NCI-H2029 treated with DMSO at 0.1 percent for 48 hours (cell line): ENCODE data around the gene RAB11FIP2.

Source experiments
- DNase-seq: peaks from one replicate; lab custom pipeline; 2025; lab: John Stamatoyannopoulos, UW

The RAB11FIP2 gene

GRCh38 chr10:118033905-118034304 is 12.8 kb downstream of the RAB11FIP2 start:
- no peak for DNase-seq

- DNase-seq, result no peak
These were observed 14.2 kb downstream of the RAB11FIP2 start for GRCh38 chr10:118032564-118032963.

GRCh38 chr10:118031351-118032075 is 15.2 kb downstream of the RAB11FIP2 start:
- DNase-seq, result no peak

- DNase-seq, result no peak
These were observed 18.1 kb downstream of the RAB11FIP2 start for GRCh38 chr10:118028619-118029018.

DNA sequence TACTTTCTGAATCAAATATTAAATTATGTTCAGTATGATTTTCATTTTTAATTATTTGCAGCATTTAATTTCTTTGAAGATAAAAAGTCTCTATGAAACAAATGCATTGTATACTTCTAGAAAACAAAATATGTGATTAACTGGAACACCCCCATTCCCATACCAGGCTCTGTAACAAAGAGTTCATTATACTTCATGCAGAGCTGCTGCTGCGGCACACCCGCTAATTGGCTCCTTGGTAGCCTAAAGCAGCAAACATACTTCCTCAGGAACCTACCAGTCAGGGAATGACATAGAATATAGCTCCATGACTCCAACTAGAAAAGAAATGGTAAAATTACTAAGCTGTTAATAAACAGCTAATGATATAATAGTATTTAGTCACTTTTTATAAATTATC is 19.3 kb downstream of the RAB11FIP2 start:
- DNase-seq, result no peak

GRCh38 chr10:118026936-118027335 is 19.8 kb downstream of the RAB11FIP2 start:
- no peak for DNase-seq

DNA sequence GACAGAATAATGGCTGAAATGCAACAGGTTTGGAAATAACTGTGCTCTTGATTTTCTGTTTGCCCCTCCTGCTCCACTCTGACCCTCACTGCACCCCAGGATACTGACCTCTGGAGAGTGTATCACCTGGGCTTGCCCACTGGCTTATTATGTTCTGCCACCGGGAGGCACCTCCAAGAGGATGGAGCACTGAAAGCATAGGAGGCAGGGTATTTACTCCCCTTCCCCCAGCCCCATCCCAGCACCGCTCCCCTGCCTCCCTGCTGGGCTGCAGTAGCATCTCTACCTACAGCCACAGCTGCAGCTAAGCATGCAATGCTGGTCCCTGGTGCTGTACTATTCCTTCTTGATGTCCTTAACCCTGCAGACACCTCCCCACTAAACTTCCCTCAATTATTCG is 26.4 kb downstream of the RAB11FIP2 start:
- no peak for DNase-seq

- no peak for DNase-seq
These were observed 28.9 kb downstream of the RAB11FIP2 start for GRCh38 chr10:118017850-118018249.

GRCh38 chr10:118017071-118017740 is 29.5 kb downstream of the RAB11FIP2 start:
- no peak for DNase-seq

- no peak for DNase-seq
These were observed 33.7 kb downstream of the RAB11FIP2 start for GRCh38 chr10:118012952-118013525.

DNA sequence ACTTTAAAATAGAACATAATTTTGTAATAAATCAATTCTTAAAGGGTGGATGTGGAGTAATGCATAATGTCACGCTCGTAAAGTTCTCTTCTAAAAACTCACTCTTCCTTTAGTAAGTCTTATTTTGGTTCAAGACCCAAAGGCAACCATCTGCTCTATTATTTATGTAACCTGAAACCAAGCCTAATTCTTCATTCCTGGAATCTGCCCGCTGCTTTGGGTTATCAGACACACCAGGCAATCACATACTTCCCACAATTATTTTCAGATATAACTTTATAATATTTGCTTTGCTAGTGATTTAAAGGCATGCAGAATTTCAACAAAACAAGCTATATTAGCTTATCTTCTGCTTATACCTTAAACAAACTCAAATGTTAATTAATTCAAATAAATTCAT is 39.0 kb downstream of the RAB11FIP2 start:
- no peak for DNase-seq

DNA sequence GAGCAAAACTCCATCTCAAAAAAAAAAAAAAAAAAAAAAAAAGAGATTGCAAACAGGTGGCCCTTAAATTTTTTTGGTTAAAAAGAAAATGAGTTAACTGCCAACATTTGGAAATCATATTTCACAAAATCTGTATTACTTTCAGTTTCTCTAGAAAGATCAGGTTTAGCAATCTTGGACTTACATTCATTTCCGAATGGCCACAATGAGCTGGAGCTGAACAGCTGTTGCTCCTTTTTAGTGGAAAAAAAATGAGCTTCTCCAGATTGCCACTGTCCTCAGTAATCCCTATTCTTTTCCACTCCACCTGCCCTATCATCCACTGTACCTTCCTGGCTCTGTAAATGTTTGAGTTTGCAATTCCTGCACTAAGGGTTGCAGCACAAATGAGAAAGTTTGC is 43.6 kb downstream of the RAB11FIP2 start:
- no peak for DNase-seq

DNA sequence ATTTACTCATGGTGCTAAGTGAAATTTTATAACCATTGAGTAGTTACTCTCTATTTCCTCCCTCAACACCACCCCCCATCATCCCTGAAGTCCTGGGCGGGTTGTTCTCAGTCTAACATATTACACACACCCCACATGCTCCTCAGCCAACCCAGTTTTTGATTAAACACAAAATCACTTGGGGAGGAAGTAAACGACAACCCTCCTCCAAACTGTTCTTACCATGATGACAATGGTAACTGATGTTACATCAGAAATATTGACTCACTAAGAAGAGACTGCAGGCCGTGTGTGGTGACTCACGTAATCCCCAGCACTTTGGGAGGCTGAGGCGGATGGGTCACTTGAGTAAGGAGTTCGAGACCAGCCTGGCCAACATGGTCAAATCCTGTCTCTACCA is 44.2 kb downstream of the RAB11FIP2 start:
- DNase-seq, result no peak

DNA sequence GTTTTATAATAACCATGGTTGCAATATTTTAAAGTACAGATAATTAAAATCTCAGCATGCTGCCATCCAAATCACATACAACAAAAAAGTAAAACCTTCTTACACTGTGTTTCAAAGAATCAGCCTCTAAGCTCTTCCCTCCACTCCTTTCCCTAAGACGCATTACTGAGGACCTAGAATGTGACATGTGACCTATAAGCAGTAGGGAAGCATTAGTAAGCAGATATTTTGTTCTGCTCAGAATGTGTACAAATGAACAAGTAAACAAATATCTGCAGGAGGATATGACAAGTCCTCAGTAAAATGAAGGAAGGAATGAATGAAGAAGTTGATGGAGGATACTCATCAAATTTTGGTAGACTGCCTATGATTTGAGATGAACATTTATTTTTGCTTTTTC is 49.1 kb downstream of the RAB11FIP2 start:
- DNase-seq, result no peak

- DNase-seq, result no peak
These were observed 50.0 kb downstream of the RAB11FIP2 start for GRCh38 chr10:117996709-117997108.

GRCh38 chr10:117994771-117995170 is 52.0 kb downstream of the RAB11FIP2 start:
- no peak for DNase-seq

DNA sequence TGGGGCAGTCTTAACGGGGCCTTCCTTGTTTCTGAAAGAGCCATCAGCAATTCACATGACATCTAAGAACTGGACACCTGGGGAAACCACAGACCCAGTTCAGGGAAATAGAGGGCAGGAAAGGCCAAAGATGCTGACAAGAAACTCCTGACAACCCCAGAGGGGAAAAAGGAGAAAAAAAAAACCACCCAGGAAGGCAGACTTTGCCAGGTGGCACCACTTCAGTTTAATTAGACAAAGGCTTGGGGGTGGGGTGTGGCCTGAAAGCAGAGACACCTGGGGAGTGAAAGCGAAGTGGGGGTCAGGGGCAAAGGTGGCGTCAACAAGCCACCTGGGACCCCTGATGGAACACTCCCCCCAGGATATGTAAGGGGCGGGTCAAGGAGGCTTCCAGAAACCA is 53.6 kb downstream of the RAB11FIP2 start:
- DNase-seq, result no peak

- no peak for DNase-seq
These were observed 55.0 kb downstream of the RAB11FIP2 start for GRCh38 chr10:117991701-117992100.

DNA sequence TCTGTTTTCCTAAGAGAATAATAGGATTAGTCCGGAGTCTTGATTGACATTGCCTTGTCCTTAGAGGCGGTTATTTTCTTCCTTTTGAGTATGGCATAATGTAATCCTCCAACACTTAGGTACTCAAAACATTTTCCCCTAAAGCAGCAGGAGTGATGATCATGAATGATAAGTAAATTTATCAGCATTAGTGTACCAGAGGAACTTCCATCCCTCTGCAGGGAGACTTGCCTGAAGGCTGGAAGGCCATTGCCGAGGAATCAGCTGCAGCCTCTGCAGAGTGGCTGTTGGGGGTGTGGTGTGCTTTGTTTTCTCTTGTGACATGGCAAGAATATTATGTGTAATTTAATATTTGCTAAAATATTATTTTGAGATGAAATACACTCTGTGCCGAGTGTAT is 56.8 kb downstream of the RAB11FIP2 start:
- no peak for DNase-seq

GRCh38 chr10:117988814-117989213 is 57.9 kb downstream of the RAB11FIP2 start:
- no peak for DNase-seq

DNA sequence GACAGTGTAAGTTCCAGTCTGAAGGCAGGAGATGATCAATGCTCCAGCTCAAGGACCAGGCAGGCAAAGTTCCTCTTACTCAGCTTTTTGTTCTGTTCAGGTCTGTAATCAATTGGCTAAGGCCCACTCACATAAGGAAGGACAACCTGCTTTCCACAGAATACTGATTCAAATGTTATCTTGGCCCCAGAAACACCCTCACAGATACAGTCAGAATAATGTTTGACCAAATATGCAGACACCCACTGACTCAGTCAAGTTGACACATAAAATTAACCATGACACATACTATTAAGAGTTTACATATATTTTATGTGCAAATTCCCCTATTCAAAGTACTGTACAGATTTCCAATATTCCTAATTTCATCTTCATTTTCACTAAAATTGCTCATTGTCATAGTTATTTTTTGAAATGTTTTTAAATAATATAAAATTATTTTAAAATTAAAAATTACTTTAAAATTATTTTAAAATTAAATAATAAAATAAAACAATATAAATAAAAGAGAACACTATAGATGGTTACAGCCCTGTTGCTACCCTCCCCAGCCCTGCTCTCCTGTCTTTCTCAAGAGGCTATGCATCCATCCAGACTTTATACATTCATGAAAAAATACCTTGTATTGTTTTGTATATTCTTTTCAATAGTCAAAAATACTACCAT is 59.4 kb downstream of the RAB11FIP2 start:
- no peak for DNase-seq

GRCh38 chr10:117983961-117984360 is 62.8 kb downstream of the RAB11FIP2 start:
- no peak for DNase-seq
